Stomach (tissue), 9 donors: ENCODE results near the gene SEMA4A. TPM values are rescaled to one million over a fixed set of nuclear protein-coding genes. Genes with fewer than 3 reads are reported as not detected.

Experiments
- DNase-seq, 2 donors: peaks; one replicate each; pipeline versions ENCODE4 v3.0.0 to v3.0.0-alpha.2; 2013 to 2019
- H3K27ac ChIP-seq, 5 donors: fragments of 200-600 bp in 4 of 5; sonication (generic) in 4 of 5; one replicate each; pipeline ENCODE4 v1.5.1; 2013 to 2019; ENCODE audit warnings: mild to moderate bottlenecking in 1 of 5, moderate library complexity in 1 of 5
- H3K27me3 ChIP-seq, 3 donors: fragments of 200-600 bp; sonication (generic); one replicate each; pipeline ENCODE4 v1.5.1; 2017 to 2019; ENCODE audit warnings: mixed run types in 1 of 3
- H3K36me3 ChIP-seq, 4 donors: fragments of 200-600 bp; sonication (generic); 1 replicate in 3 of 4; 2 replicates in 1 of 4; pipeline ENCODE4 v1.5.1; 2016 to 2019
- H3K4me1 ChIP-seq, 4 donors: fragments of 200-600 bp; sonication (generic); one replicate each; pipeline ENCODE4 v1.5.1; 2016 to 2019
- H3K4me3 ChIP-seq, 4 donors: fragments of 200-600 bp; sonication (generic) in 3 of 4; one replicate each; pipeline ENCODE4 v1.5.1; 2016 to 2019; ENCODE audit warnings: mild to moderate bottlenecking in 1 of 4
- H3K9me3 ChIP-seq, 4 donors: fragments of 200-600 bp; sonication (generic); one replicate each; pipeline ENCODE4 v1.5.1; 2016 to 2019
- EP300 ChIP-seq: sonication (generic); formaldehyde crosslinking; IDR thresholded peaks from one replicate; pipeline ENCODE4 v1.6.1; 2017; ENCODE audit warnings: antibody characterized with exemption
- POLR2A ChIP-seq, 4 donors: fragments of 450-650 bp; IDR thresholded peaks; one replicate each; pipeline ENCODE4 v1.6.1; 2016; ENCODE audit warnings: antibody characterized with exemption in 4 of 4, control low read depth in 2 of 4, mild to moderate bottlenecking in 1 of 4, moderate library complexity in 1 of 4
- POLR2AphosphoS5 ChIP-seq, 3 donors: sonication (generic); formaldehyde crosslinking; IDR thresholded peaks; one replicate each; pipeline ENCODE4 v1.6.1; 2016; ENCODE audit warnings: antibody characterized with exemption in 3 of 3
- WGBS, 5 donors: extraction: QIAGEN DNeasy Blood & Tissue Kit in 3 of 5; methylation state at CpG; one replicate each; pipeline versions ENCODE4 v1.1.5 to v1.1.7; 2013 to 2018; 5-methylcytosine and 5-hydroxymethylcytosine counted together
- intact Hi-C: fragments of 100-400 bp; cut with DNase I; formaldehyde crosslinking; loops from one replicate; pipeline ENCODE4 v1.15.1; 2023; ENCODE audit warnings: low total_unique reads
- polyA plus RNA-seq, 3 donors: library from polyadenylated mRNA; stranded (reverse); fragments of 200-250 nt; gene quantifications; one replicate each; pipeline ENCODE4 v1.2.3, GENCODE V29; 2013
- total RNA-seq, 5 donors: library from RNA; depleted of rRNA; stranded (reverse); fragments of >200 nt; gene quantifications; one replicate each; pipeline versions ENCODE4 v1.1.0 to v1.2.3, GENCODE V29; 2014 to 2016
- TF ChIP-seq, protein P1 (sequence below), 7 experiments: fragments of 450-650 bp in 4 of 7; fragments of 200-600 bp in 3 of 7; sonication (generic) in 3 of 7; IDR thresholded peaks; one replicate each; pipeline ENCODE4 v1.5.1; 2016 to 2019; ENCODE audit warnings: antibody characterized with exemption in 7 of 7, control low read depth in 2 of 7, mild to moderate bottlenecking in 1 of 7
- donor health status: healthy with polysubstance abuse.
- donor health status: Bipolar disorder and iron deficiency.
- donor health status: healthy.

SEMA4A gene
- total and polyA plus RNA-seq, 8 donors: 2.6 to 23.3 (median 6.8) TPM

DNA sequence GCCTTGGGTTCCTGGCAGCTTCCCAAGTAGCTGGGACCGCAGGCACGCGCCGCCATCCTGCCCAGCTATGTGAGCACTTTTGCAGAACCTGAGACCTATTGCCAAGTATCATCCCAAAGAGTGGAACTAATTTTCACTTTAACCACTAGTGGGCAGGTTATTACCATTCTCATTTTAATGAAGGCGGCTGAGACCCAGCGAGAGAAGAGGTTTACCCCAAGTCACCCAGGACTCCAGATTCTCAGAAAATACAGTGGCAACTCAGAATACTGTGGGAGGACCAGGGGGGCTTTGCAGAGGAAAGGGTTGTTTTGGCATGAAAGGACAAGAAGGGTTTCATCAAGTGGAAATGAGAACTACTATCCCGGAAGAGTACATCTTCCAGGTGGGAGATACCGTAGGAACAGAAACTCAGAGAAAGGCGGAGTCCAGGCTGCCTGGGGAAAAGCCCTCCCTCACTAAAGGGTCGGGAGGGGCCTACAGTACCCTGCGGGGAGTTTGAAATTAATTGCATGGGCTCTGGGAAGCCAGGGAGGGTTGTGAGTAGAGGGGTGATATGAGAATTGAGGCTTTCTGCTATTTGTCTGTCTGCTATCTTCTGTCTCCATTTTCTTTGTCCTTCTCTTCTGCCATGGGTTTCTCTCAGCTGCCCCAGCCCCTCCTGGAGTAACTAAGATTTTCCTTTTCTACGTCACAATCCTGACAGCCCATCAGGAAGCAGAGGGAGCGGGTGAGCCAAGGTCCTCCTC is 7.2 kb upstream of the SEMA4A start:
- Histone ChIP-seq H3K27ac (peak overlapping the region in 3 of 5 donors; percentile 57 to 70 (median 61)), H3K4me1 (peaks cover 13 to 49% (median 26%) of the 10 kb centered on the region in 4 donors), H3K36me3 (no peaks in the 10 kb centered on the region), H3K27me3 (peaks cover 0 to 19% (median 5%) of the 10 kb centered on the region in 3 donors), H3K4me3 (peak overlapping the region in 2 of 4 donors; percentile 0 to 5), H3K9me3 (no peaks in the 10 kb centered on the region)
- intact Hi-C loops: no loop called here
- DNase-seq: peak; percentile 67 to 89
- WGBS, 5 donors: 9 to 14% (median 12%) methylated on average over 13 of the region's 13 CpGs
- TF ChIP-seq, protein P1, sequence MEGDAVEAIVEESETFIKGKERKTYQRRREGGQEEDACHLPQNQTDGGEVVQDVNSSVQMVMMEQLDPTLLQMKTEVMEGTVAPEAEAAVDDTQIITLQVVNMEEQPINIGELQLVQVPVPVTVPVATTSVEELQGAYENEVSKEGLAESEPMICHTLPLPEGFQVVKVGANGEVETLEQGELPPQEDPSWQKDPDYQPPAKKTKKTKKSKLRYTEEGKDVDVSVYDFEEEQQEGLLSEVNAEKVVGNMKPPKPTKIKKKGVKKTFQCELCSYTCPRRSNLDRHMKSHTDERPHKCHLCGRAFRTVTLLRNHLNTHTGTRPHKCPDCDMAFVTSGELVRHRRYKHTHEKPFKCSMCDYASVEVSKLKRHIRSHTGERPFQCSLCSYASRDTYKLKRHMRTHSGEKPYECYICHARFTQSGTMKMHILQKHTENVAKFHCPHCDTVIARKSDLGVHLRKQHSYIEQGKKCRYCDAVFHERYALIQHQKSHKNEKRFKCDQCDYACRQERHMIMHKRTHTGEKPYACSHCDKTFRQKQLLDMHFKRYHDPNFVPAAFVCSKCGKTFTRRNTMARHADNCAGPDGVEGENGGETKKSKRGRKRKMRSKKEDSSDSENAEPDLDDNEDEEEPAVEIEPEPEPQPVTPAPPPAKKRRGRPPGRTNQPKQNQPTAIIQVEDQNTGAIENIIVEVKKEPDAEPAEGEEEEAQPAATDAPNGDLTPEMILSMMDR (IDR thresholded peaks at IDR 0.05): peak in 5 of 7 experiments; percentile 49 to 86 (median 62)
- TF ChIP-seq POLR2A (IDR thresholded peaks at IDR 0.05) (no peak), EP300 (no peak), POLR2AphosphoS5 (IDR thresholded peaks at IDR 0.05) (peak in 1 of 3 donors; percentile 78)

DNA sequence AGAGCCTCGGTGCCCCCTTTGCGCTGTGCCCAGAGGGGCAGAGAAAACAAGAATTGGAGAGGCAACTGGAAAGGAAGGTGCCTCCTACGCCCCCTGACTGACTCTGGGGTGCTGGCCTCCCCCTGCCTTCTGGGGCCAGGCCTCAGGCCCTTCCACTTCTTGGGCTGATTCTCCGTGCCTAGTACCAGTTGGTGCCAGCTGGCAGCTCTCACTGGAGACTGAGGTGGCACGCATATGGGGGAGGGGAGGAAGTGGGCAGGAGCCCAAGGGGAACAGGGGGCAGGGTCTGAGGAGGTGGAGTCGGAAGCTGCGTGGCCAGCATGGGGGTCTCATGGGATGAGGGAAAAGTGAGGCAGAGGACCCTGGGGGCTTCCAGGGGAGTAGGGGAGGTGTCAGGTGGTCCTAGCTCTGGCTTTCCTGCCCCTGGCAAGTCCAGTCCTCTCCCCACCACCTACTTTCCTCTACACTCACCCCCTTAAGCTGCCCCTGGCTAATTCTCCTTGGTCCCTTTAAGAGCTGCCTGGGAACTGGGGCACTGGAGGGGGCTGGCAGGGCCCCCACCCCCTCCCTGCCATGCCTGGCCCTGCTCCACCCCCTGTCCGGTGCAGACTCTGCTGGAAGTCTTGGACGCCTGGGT is 6.5 kb upstream of the SEMA4A start:
- peaks cover 13 to 42% (median 23%) of the 10 kb centered on the region in 4 donors for H3K4me1 ChIP-seq
- no peaks in the 10 kb centered on the region for H3K9me3 ChIP-seq
- H3K4me3 ChIP-seq: peak overlapping the region in 1 of 4 donors; percentile 5
- DNase-seq: peak; percentile 71 to 74
- H3K27me3 ChIP-seq: peaks cover 0 to 19% (median 5%) of the 10 kb centered on the region in 3 donors
- intact Hi-C loops: no loop called here
- 16 to 26% (median 17%) methylated on average over 9 of the region's 9 CpGs for WGBS, 5 donors
- H3K27ac ChIP-seq: peak overlapping the region in 3 of 5 donors; percentile 57 to 70 (median 61)
- H3K36me3 ChIP-seq: no peaks in the 10 kb centered on the region
- TF ChIP-seq EP300 (no peak), POLR2A (IDR thresholded peaks at IDR 0.05) (no peak), POLR2AphosphoS5 (IDR thresholded peaks at IDR 0.05) (peak in 1 of 3 donors; percentile 11)
- TF ChIP-seq, protein P1 (IDR thresholded peaks at IDR 0.05): no peak

DNA sequence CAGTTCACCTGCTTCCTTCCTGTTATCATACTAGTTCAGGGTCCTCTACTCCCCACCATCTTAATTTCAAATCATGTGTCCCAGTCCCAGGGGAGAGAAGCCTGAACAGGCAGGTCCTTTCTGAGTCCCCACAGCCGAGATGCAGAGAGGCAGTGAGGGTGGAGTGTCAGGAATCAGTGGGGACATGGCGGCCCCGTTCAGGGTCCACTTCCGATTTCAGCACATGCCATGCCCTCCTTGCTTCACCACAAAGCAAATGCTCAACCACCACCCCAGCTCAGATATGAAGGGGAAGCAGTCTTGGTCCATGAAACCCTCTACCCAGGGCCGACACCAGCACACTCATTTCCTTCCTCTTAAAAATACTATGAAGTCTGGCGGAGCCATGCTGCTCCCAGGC is 5.2 kb upstream of the SEMA4A start:
- intact Hi-C loops: no loop called here
- 61 to 73% (median 72%) methylated on average over 6 of the region's 6 CpGs for WGBS, 5 donors
- peak overlapping the region in 3 of 5 donors; percentile 32 to 70 (median 61) for H3K27ac ChIP-seq
- no peak overlapping the region for H3K4me3 ChIP-seq
- peak in 1 of 2 donors; percentile 36 for DNase-seq
- H3K4me1 ChIP-seq: peaks cover 13 to 44% (median 23%) of the 10 kb centered on the region in 4 donors
- no peaks in the 10 kb centered on the region for H3K9me3 ChIP-seq
- H3K36me3 ChIP-seq: no peaks in the 10 kb centered on the region
- H3K27me3 ChIP-seq: peaks cover 0 to 19% (median 5%) of the 10 kb centered on the region in 3 donors
- no peak for TF ChIP-seq EP300
- no peak for TF ChIP-seq POLR2AphosphoS5 (IDR thresholded peaks at IDR 0.05)
- TF ChIP-seq, protein P1 (IDR thresholded peaks at IDR 0.05): no peak
- TF ChIP-seq POLR2A (IDR thresholded peaks at IDR 0.05): no peak
